ENCODE measurements around the gene WNT3A.

The WNT3A gene

GRCh38 chr1:228004856-228005462, 1.8 kb upstream of the WNT3A start:
- Histone ChIP-seq H3K9ac (ENCODE audit: low read length) (no peak overlapping the region), H3K27ac (ENCODE audit: low read length) (no peak overlapping the region), H3K4me3 (ENCODE audit: low read length) (peak overlapping the region; percentile 68), H3K36me3 (replicated peaks; ENCODE audit: low read depth, low read length) (no peaks in the 10 kb centered on the region), H3K27me3 (ENCODE audit: low read depth, low read length) (no peaks in the 10 kb centered on the region), H3K4me2 (ENCODE audit: low read length) (peak overlapping the region; percentile 80), H2AFZ (ENCODE audit: low read depth, low read length) (peak overlapping the region; percentile 84), H3K4me1 (ENCODE audit: low read length) (peaks cover 9% of the 10 kb centered on the region; the same call in 1 of the 2 replicates), H3K9me3 (ENCODE audit: insufficient read depth, low read length) (no peaks in the 10 kb centered on the region), H3K79me2 (ENCODE audit: low read length) (no peaks in the 10 kb centered on the region), H4K20me1 (ENCODE audit: insufficient read depth, low read length) (no peaks in the 10 kb centered on the region)
- TF ChIP-seq CTCF (IDR thresholded peaks at IDR 0.05; ENCODE audit: low read depth, low read length): no peak
- TF ChIP-seq EZH2phosphoT487 (IDR thresholded peaks at IDR 0.05; ENCODE audit: low read depth): no peak

- no peak overlapping the region for H3K4me2 ChIP-seq (ENCODE audit: low read length)
Measured at GRCh38 chr1:228005511-228006033, 1.2 kb upstream of the WNT3A start.

GRCh38 chr1:228006034-228006785, 588 bp upstream of the WNT3A start:
- Histone ChIP-seq H3K4me2 (ENCODE audit: low read length) (no peak overlapping the region), H3K4me3 (ENCODE audit: low read length) (no peak overlapping the region)
- TF ChIP-seq EZH2phosphoT487 (IDR thresholded peaks at IDR 0.05; ENCODE audit: low read depth) (no peak), CTCF (IDR thresholded peaks at IDR 0.05; ENCODE audit: low read depth, low read length) (no peak)

More at GRCh38 chr1:228005511-228006033, 1.2 kb upstream of the WNT3A start:
- no peak for TF ChIP-seq CTCF (IDR thresholded peaks at IDR 0.05; ENCODE audit: low read depth, low read length)
- TF ChIP-seq EZH2phosphoT487 (IDR thresholded peaks at IDR 0.05; ENCODE audit: low read depth): no peak
- Histone ChIP-seq H4K20me1 (ENCODE audit: insufficient read depth, low read length) (no peaks in the 10 kb centered on the region), H3K9me3 (ENCODE audit: insufficient read depth, low read length) (no peaks in the 10 kb centered on the region), H2AFZ (ENCODE audit: low read depth, low read length) (no peak overlapping the region), H3K9ac (ENCODE audit: low read length) (no peak overlapping the region), H3K36me3 (replicated peaks; ENCODE audit: low read depth, low read length) (no peaks in the 10 kb centered on the region), H3K79me2 (ENCODE audit: low read length) (no peaks in the 10 kb centered on the region), H3K27ac (ENCODE audit: low read length) (no peak overlapping the region), H3K27me3 (ENCODE audit: low read depth, low read length) (no peaks in the 10 kb centered on the region), H3K4me3 (ENCODE audit: low read length) (no peak overlapping the region), H3K4me1 (ENCODE audit: low read length) (peaks cover 9% of the 10 kb centered on the region; the same call in 1 of the 2 replicates)

More at GRCh38 chr1:228006034-228006785, 588 bp upstream of the WNT3A start:
- H3K9ac ChIP-seq (ENCODE audit: low read length): no peak overlapping the region
- no peak overlapping the region for H2AFZ ChIP-seq (ENCODE audit: low read depth, low read length)
- no peak overlapping the region for H3K27ac ChIP-seq (ENCODE audit: low read length)
- H3K9me3 ChIP-seq (ENCODE audit: insufficient read depth, low read length): no peaks in the 10 kb centered on the region
- H3K79me2 ChIP-seq (ENCODE audit: low read length): no peaks in the 10 kb centered on the region
- no peaks in the 10 kb centered on the region for H4K20me1 ChIP-seq (ENCODE audit: insufficient read depth, low read length)
- H3K4me1 ChIP-seq (ENCODE audit: low read length): peaks cover 9% of the 10 kb centered on the region; the same call in 1 of the 2 replicates
- H3K36me3 ChIP-seq (replicated peaks; ENCODE audit: low read depth, low read length): no peaks in the 10 kb centered on the region
- H3K27me3 ChIP-seq (ENCODE audit: low read depth, low read length): no peaks in the 10 kb centered on the region
